Activated naive CD4-positive, alpha-beta T cell treated with anti-CD3 and anti-CD28 coated beads, Interleukin-2, amount 50 U/mL, for 24 hours (primary cell): ENCODE measurements around the gene CPLX3.

ENCODE experiments used
- H3K27ac Mint-ChIP-seq: one replicate; pipeline ENCODE4 v1.8.0; 2021; ENCODE audit warnings: mild to moderate bottlenecking, mixed read lengths
- H3K27me3 Mint-ChIP-seq: one replicate; pipeline ENCODE4 v1.8.0; 2021; ENCODE audit warnings: mixed read lengths
- H3K36me3 Mint-ChIP-seq: one replicate; pipeline ENCODE4 v1.8.0; 2021; ENCODE audit warnings: mixed read lengths
- H3K4me1 Mint-ChIP-seq: one replicate; pipeline ENCODE4 v1.8.0; 2021; ENCODE audit warnings: mixed read lengths
- H3K4me3 Mint-ChIP-seq: one replicate; pipeline ENCODE4 v1.8.0; 2021; ENCODE audit warnings: mild to moderate bottlenecking, mixed read lengths
- H3K9me3 Mint-ChIP-seq: one replicate; pipeline ENCODE4 v1.8.0; 2021; ENCODE audit warnings: mixed read lengths

Gene CPLX3

GRCh38 chr15:74826364-74826819 is at the start of gene CPLX3:
Gene CPLX3 (plus strand): TSS chr15:74826627. CDS start chr15:74826704, 77 bp downstream.
- H3K9me3 Mint-ChIP-seq = no peaks in the 10 kb centered on the region
- no peak within 1 kb of the TSS for H3K4me3 Mint-ChIP-seq
- H3K4me1 Mint-ChIP-seq = peaks cover 4% of the 10 kb centered on the region
- H3K27me3 Mint-ChIP-seq = peaks cover 10% of the 10 kb centered on the region
- H3K27ac Mint-ChIP-seq = no peak within 1 kb of the TSS
- no peaks in the 10 kb centered on the region for H3K36me3 Mint-ChIP-seq

GRCh38 chr15:74776821-74777768 is 49.3 kb upstream of the CPLX3 start:
- no peaks in the 10 kb centered on the region for H3K9me3 Mint-ChIP-seq
- no peaks in the 10 kb centered on the region for H3K36me3 Mint-ChIP-seq
- H3K27ac Mint-ChIP-seq = peak overlapping the region; percentile 97
- peak overlapping the region; percentile 74 for H3K4me3 Mint-ChIP-seq
- peaks cover 78% of the 10 kb centered on the region for H3K4me1 Mint-ChIP-seq
- no peaks in the 10 kb centered on the region for H3K27me3 Mint-ChIP-seq

- H3K36me3 Mint-ChIP-seq = no peaks in the 10 kb centered on the region
- H3K27ac Mint-ChIP-seq = peak overlapping the region; percentile 97
- H3K27me3 Mint-ChIP-seq = no peaks in the 10 kb centered on the region
- H3K4me1 Mint-ChIP-seq = peaks cover 78% of the 10 kb centered on the region
- no peaks in the 10 kb centered on the region for H3K9me3 Mint-ChIP-seq
- peak overlapping the region; percentile 74 for H3K4me3 Mint-ChIP-seq
Measured at GRCh38 chr15:74777769-74778598, 48.4 kb upstream of the CPLX3 start.

DNA sequence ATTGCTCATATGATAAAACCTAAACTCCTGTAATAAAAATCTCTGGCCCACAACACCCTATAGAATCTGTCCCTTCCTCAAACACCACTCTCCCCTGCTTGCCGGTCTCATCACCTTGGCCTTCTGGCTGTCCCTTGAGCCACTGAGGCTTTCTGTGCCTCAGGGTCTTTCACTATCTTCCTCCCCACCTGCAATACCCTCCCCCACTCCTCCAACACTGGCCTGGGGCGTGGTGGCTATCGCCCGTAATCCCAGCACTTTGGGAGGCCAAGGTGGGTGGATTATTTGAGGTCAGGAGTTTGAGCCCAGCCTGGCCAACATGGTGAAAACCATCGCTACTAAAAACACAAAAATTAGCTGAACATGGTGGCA is 47.8 kb upstream of the CPLX3 start:
- peak overlapping the region; percentile 97 for H3K27ac Mint-ChIP-seq
- H3K4me3 Mint-ChIP-seq = peak overlapping the region; percentile 74
- H3K36me3 Mint-ChIP-seq = peaks cover 3% of the 10 kb centered on the region
- H3K27me3 Mint-ChIP-seq = no peaks in the 10 kb centered on the region
- no peaks in the 10 kb centered on the region for H3K9me3 Mint-ChIP-seq
- H3K4me1 Mint-ChIP-seq = peaks cover 75% of the 10 kb centered on the region

- H3K4me3 Mint-ChIP-seq = no peak overlapping the region
Measured at GRCh38 chr15:74779162-74779648, 47.2 kb upstream of the CPLX3 start.

GRCh38 chr15:74780523-74781430 is 45.6 kb upstream of the CPLX3 start:
- peaks cover 69% of the 10 kb centered on the region for H3K4me1 Mint-ChIP-seq
- peak overlapping the region; percentile 90 for H3K4me3 Mint-ChIP-seq
- H3K36me3 Mint-ChIP-seq = peaks cover 14% of the 10 kb centered on the region
- peak overlapping the region; percentile 97 for H3K27ac Mint-ChIP-seq
- H3K27me3 Mint-ChIP-seq = no peaks in the 10 kb centered on the region
- H3K9me3 Mint-ChIP-seq = no peaks in the 10 kb centered on the region

More at GRCh38 chr15:74779162-74779648, 47.2 kb upstream of the CPLX3 start:
- Mint-ChIP-seq H3K4me1 (peaks cover 69% of the 10 kb centered on the region), H3K9me3 (no peaks in the 10 kb centered on the region), H3K27ac (peak overlapping the region; percentile 97), H3K36me3 (peaks cover 4% of the 10 kb centered on the region), H3K27me3 (no peaks in the 10 kb centered on the region)

DNA sequence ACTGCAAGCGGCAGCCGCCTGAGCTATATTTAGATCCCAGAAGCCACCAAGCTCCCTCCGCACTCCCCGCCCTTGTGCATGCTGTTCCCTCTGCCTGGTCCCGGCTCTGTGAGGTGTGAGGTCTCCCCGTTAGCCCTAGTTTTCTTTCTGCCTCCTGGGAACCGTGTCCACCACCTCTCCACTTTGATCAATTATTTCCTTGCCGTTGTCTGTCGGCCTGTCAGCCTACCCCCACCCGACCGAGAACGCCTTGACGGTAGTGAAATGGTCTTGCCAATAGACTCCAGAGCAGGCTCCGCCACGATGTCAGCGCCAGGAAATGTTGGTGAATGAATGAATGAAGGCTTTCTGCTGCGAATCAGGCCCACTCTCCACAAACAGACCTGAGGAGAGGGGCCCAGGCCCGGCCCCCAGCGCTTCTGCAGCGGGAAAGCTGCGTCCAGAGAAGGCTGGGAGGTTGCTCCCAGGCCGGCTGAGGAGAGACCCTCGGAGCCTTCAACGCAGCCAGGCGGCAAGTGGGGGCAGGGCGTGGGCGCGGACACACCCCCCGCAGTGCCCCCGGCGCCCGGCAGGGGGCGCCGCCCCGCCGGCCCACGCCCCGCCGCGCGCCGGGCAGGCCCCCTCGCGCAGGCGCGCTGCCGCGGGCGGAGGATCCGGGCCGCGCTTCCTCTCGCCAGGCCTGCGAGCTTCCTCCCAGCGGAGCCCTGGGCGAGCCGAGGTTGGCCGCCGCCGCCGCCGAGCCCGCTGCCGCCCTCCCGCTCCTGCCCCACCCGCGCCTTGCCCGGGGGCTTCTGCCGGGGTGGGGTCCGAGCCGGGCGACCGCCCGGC is 44.8 kb upstream of the CPLX3 start, which contains the start of gene CSK:
Gene CSK, plus strand, starts transcription at position 650 of the 828 bp plus-strand sequence. CDS start 16,218 bp downstream, outside the sequence.
- peak within 1 kb of the TSS; percentile 97 for H3K27ac Mint-ChIP-seq
- H3K9me3 Mint-ChIP-seq = no peaks in the 10 kb centered on the region
- peaks cover 68% of the 10 kb centered on the region for H3K4me1 Mint-ChIP-seq
- peaks cover 14% of the 10 kb centered on the region for H3K36me3 Mint-ChIP-seq
- H3K27me3 Mint-ChIP-seq = no peaks in the 10 kb centered on the region
- H3K4me3 Mint-ChIP-seq = peak within 1 kb of the TSS; percentile 91

DNA sequence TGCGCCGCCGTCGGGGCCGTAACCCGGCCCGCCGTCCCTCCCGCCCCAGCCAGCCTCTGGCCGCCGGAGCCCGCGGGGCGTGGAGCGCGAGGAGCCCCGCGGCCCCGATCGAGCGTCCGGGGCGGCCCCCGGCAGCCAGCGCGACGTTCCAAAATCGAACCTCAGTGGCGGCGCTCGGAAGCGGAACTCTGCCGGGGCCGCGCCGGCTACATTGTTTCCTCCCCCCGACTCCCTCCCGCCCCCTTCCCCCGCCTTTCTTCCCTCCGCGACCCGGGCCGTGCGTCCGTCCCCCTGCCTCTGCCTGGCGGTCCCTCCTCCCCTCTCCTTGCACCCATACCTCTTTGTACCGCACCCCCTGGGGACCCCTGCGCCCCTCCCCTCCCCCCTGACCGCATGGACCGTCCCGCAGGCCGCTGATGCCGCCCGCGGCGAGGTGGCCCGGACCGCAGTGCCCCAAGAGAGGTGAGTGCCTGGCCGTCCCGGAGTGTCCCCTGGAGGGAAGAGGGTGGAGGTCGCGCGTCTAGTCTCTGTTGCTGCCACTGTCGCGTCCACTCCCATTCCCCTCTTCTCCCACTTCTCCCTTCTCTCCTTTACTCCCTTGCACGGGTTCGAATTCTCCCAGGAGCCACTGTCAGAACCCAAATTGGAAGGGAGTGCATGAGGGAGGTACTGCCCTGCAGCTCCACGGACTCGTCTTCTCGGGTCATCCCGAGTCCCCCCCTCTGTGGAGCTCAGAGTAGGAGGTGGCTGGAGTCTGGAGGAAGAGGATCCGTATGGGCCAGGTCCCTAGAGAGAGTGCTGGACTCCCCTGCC is 44.0 kb upstream of the CPLX3 start:
- H3K27me3 Mint-ChIP-seq = no peaks in the 10 kb centered on the region

DNA sequence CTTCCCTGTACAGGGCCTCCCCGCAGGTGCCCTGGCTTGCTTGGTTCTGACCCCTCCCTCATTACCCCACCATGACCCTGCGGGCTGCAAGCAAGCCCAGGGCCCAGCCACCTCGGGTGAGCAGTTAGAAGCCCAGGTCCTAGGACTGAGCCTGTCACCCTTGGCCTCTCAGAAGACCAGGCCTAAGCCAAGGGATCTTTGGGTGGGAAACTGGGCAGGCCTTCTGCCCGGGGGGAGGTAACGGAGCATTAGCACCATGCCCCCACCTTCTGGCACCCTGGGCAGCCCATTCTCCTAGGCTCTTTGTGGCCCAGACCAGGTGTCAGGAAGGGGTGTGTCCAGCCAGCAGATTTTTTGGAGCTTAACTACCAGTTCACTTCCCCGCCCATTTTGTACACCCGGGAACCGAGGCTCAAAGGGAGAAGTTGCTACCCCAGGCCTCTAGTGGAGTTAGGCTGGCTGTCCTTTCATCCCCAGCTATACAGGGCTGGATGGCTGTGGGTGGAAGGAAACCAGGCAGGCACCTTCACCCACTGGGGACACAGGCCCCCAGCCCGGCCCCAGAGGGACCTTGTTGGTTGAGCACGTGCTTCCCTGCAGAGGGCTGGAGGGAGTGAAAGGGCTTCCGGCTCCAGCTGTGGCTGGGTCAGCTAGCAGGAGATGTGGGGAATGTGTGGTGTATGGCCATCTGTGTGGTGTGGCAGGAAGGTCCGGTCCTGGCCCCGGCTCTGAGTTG is 43.2 kb upstream of the CPLX3 start:
- H3K4me3 Mint-ChIP-seq = peak overlapping the region; percentile 91
- peaks cover 66% of the 10 kb centered on the region for H3K4me1 Mint-ChIP-seq
- H3K9me3 Mint-ChIP-seq = no peaks in the 10 kb centered on the region
- peaks cover 18% of the 10 kb centered on the region for H3K36me3 Mint-ChIP-seq
- peak overlapping the region; percentile 94 for H3K27ac Mint-ChIP-seq
- no peaks in the 10 kb centered on the region for H3K27me3 Mint-ChIP-seq

More for the DNA sequence above, 44.0 kb upstream of the CPLX3 start:
- peaks cover 66% of the 10 kb centered on the region for H3K4me1 Mint-ChIP-seq
- no peaks in the 10 kb centered on the region for H3K9me3 Mint-ChIP-seq
- H3K27ac Mint-ChIP-seq = peak overlapping the region; percentile 94
- peaks cover 14% of the 10 kb centered on the region for H3K36me3 Mint-ChIP-seq
- peak overlapping the region; percentile 91 for H3K4me3 Mint-ChIP-seq

DNA sequence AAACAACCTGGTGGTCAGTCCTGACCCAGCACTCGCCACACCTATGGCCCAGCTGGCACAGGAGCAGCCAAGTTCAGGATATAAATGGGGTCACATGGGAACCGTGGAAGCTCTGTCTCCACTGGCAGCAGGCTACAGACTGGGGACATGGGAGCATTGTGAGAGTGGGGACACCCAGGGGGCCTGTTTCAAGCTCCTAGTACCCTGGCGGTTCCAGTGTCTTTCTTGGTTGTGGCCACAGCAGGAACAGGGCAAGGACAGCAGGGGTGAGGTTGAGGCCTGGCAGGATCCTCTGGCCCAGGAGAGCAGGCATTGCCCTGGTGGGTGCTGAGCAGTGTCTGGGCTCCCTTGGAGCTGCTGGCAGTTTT is 42.6 kb upstream of the CPLX3 start:
- Mint-ChIP-seq H3K4me3 (peak overlapping the region; percentile 91), H3K36me3 (peaks cover 18% of the 10 kb centered on the region), H3K27me3 (no peaks in the 10 kb centered on the region), H3K9me3 (no peaks in the 10 kb centered on the region), H3K4me1 (peaks cover 66% of the 10 kb centered on the region), H3K27ac (peak overlapping the region; percentile 94)

- Mint-ChIP-seq H3K27me3 (no peaks in the 10 kb centered on the region), H3K4me1 (peaks cover 62% of the 10 kb centered on the region), H3K27ac (peak overlapping the region; percentile 96), H3K36me3 (peaks cover 19% of the 10 kb centered on the region), H3K9me3 (no peaks in the 10 kb centered on the region), H3K4me3 (peak overlapping the region; percentile 91)
Measured at GRCh38 chr15:74784426-74785193, 41.8 kb upstream of the CPLX3 start.
